IPS DF 4.7 (cell line): ENCODE measurements around the gene SV2B.
"Not testable (repeated sequence)": the region's sequence is repeated elsewhere in the genome, so short reads cannot be mapped to it uniquely, and the experiment has no call there.

Experiments
- DNase-seq: peaks from one replicate; pipeline ENCODE4 v3.0.0-alpha.2; 2013; ENCODE audit warnings: low spot score; ENCODE audit errors: extremely low read depth

The SV2B gene, protein sequence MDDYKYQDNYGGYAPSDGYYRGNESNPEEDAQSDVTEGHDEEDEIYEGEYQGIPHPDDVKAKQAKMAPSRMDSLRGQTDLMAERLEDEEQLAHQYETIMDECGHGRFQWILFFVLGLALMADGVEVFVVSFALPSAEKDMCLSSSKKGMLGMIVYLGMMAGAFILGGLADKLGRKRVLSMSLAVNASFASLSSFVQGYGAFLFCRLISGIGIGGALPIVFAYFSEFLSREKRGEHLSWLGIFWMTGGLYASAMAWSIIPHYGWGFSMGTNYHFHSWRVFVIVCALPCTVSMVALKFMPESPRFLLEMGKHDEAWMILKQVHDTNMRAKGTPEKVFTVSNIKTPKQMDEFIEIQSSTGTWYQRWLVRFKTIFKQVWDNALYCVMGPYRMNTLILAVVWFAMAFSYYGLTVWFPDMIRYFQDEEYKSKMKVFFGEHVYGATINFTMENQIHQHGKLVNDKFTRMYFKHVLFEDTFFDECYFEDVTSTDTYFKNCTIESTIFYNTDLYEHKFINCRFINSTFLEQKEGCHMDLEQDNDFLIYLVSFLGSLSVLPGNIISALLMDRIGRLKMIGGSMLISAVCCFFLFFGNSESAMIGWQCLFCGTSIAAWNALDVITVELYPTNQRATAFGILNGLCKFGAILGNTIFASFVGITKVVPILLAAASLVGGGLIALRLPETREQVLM

DNA sequence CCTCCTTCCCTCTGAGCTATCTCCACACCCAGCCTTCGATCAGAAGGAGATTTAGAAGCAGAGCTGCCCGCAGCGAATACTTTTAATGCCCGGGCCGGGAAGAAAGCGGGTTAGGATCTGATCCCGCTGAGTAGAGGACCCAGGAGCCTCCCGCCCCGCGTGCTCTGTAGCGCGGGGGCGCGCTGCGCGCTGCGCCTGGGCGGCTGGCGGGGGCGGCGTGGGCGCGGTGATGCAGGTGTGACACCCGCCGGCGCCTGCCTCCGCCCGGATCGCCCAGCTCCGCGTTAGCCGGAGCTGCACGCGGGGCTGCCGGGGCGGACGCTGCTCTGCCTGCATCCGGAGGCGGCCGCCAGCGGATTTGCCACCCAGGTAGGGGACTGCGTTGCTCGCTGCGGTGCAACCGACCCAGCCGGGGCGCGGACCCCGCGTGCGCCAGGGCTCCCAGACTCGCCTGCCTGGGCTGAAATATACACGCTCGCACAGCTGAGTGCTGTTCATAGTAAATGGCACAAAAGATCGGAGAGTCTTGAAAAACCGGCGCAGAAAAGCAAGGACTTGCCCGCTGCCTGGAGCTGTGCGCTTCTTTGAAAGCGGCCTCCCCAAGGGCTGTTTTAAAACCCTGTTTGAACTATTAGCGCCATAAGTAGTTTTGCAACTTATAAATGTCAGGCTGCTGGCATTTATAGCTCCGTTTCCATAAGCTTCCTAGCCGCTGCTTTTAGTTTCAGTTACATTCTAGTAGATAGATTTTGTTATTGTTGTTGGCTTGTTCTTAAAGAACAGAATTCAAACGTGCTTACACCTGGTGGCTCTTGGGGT lies at the start of gene SV2B:
Gene SV2B, plus strand, starts transcription at position 263 of the 819 bp plus-strand sequence. CDS start 126,007 bp downstream, outside the sequence.
- DNase-seq, result no peak

DNA sequence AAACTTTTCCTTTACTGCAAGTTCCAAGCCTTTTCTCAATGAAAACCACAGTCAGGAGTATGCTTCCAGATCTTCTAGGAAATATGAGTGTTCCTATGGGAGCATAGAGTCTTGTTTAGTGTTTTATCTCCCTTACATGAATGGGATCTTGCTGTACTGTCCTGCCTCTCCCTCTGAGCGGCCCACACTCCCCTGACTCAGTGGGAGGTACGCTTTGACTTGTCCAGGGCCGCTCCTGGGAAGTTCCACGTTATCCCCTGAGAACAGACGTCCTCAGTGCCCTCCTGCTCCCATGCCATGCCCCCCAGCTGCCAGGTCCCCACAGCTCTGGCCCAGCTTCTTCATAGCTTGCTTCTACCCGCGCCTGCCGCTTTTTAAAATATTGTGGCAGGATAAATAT lies 48.8 kb upstream of the SV2B start:
- no peak for DNase-seq

GRCh38 chr15:91054816-91055215 lies 45.2 kb upstream of the SV2B start:
- no peak for DNase-seq

DNA sequence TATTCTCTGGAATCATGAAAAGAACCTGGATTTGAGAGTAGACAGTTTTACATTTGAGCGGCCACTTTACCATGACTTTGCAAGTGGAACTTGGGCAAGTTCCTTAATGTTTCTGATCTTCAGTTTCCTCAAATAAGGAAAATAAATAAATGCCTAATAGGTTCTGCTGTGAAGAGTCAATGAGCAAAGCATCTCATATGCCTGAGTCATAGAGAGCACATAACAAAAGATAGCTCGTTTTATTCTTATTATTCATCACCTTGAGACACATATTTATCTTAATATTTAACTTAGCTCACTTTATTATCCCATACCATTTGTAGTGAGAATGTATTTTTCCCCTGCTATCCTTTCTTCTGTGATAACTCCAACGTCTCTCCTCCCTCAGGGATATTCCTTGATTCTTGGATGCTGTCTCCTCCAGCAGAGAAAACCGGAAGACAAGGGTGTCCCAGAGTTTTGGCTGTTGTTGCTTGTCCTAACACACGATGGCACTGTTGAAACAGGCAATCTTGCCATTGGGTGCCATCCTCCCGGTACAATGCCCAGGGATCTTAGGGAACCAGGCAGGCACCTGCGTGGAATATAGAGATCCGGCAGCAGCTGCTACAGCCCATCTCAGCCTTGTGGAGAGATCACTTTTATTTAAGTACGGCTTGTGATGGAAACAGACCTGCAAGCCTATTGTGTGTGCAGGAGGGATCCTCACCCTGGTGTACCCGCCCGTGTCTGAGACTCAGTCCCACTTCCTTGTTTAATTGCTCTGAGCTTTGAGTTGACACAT lies 44.3 kb upstream of the SV2B start:
- peak; percentile 64 for DNase-seq

- no peak for DNase-seq
These were observed 38.8 kb upstream of the SV2B start for GRCh38 chr15:91061230-91061629.

DNA sequence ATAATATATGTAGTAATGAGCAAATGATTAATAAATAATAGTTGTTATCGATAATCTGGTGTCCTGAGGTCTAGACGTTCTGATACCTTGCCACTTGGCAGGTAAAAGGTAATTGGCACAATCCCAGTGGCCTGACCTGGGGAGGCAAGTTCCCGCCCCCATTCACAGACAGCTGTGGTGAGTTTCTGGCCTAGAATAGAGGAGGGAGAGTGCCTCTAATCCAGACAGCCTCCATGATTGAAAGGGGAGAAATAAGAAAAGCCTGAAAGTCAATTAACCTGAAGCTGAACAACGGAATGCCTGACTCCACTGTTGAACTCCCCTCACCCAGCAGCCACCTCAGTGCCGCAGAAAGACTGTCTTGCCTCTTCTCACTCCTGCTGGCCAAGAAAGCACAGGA lies 38.1 kb upstream of the SV2B start:
- DNase-seq, result no peak

DNA sequence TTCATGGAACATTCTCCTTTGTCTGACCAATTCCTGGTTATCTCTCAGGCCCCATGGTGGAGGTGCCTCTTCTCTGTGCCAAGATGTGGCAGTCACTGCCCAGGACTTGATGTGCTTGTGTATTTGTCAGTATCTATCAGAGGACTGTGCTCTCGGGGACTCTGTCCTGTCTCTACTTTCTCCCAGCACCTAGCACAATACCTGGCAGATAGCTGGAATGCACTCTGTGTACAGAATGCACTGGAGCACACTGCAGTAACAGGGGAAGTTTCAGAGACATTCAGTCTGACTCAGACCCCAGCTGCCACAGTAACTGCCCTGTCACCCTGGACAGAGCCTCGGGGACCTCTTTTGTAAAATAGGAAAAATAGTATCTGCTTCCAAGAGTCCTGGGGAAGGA lies 34.6 kb upstream of the SV2B start:
- no peak for DNase-seq

- no peak for DNase-seq
These were observed 33.0 kb upstream of the SV2B start for GRCh38 chr15:91067036-91067435.

- no peak for DNase-seq
These were observed 31.6 kb upstream of the SV2B start for GRCh38 chr15:91068436-91068835.

DNA sequence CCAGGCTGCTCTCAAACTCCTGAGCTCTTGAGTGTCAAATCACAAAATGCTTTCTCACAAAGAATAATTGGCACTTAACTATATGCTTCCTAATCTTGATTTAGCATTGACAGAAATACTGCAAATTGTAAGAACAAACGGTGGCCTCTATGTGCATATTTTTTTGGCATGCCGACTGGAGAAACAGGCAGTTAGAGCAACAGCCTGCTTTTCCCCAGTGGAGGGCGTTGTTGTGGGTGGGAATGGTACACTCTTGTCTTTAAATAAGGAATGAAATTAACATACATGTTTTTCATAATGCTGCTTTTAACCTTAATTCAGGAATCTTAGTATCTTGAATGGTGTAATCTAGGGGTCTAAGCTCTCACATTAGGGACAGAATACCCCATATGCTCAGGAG lies 31.1 kb upstream of the SV2B start:
- DNase-seq, result no peak

DNA sequence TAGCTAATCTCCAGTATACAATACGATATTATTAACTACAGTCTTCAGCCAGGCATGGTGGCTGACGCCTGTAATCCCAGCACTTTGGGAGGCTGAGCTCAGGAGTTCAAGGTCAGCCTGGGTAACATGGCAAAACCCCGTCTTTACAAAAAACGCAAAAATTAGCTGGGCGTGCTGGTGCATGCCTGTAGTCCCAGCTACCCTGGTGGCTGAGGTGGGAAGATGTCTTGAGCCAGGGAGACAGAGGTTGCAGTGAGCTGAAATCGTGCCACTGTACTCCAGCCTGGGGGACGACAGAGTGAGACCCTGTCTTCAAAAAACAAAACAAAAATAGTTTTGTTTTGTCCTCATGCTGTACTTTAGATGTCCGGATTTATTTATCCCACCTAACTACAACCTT lies 29.2 kb upstream of the SV2B start:
- DNase-seq, result no peak

DNA sequence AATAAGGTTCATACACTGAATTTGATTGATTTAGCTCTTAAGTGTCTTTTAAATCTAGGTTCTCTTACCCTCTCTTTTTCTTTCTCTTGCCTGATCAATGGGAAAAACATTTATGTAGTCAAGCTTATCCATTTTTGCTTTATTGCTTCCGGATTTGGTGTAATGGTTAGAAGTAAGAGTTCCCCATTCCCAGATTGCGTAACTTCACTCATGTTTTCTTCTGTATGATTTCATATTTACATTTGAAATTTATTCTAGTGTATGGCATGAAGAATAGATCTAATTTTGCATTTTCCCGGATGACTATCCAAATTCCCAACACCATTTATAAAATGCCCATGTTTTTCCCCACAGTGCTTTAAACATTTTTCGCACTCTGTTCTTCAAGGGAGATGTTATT lies 27.9 kb upstream of the SV2B start:
- no peak for DNase-seq

GRCh38 chr15:91073077-91073476 lies 27.0 kb upstream of the SV2B start:
- no peak for DNase-seq

DNA sequence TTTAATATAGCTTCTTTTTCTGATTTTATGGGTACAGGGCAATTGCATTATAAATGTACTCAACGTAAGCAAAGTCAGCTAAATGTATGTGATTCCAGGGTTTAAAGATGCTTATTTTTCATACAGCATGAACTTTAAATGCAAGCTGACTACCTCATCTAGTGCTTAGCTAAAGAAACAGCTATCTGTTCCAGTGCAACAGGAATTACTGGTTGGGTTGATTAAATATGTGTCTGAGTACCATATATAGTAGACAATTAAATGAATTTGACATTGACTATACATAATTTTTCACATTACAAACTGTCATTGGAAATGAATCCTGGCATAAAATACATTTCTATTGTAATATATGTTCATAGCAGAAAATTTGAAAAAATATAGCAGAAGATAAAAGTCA lies 26.3 kb upstream of the SV2B start:
- no peak for DNase-seq

GRCh38 chr15:91075739-91076138 lies 24.3 kb upstream of the SV2B start:
- no peak for DNase-seq

DNA sequence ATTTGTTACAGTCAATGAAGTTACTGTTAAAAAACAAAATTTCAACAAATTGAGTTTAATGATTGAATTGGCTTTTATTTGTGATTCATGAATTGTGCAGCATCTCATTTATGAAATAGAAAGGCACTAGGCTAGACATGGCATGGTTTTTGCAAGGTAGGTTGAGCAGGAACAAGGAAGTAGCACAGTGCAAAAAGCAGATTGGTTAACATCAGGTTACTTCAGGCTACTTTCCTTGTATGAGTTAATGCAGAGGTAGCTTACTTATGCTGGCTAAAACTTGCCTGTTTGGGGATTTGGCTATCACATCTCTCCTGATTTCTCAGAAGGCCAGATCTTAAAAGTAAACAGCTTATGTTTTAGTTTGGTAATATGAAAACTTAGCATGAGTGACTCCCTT lies 23.0 kb upstream of the SV2B start:
- no peak for DNase-seq

DNA sequence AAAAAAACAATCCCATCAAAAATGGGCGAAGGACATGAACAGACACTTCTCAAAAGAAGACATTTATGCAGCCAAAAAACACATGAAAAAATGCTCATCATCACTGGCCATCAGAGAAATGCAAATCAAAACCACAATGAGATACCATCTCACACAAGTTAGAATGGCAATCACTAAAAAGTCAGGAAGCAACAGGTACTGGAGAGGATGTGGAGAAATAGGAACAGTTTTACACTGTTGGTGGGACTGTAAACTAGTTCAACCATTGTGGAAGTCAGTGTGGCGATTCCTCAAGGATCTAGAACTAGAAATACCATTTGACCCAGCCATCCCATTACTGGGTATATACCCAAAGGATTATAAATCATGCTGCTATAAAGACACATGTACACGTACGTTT lies 6.2 kb upstream of the SV2B start:
- DNase-seq, result not testable (repeated sequence)

DNA sequence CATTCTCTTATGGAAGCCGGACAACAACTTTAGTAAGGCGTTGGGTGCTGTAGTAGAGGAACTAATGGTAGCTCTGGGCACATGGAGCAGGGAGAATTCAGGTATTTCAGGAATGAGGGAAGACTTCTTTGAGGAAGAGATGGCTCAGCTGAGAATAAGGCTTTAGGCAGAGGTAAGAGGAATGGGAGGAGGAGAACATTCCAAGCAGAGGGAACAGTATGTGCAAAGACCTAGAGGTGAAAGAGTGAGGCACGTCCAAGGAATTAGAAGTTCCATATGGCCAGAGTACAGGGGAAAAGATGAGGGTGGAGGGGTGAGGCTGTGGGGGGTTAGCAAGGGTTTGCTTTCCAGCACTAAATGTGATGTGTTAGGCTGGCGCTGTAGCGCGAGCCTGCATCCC lies 1.6 kb upstream of the SV2B start:
- no peak for DNase-seq

GRCh38 chr15:91099616-91099994 lies 452 bp upstream of the SV2B start:
- DNase-seq, result no peak

DNA sequence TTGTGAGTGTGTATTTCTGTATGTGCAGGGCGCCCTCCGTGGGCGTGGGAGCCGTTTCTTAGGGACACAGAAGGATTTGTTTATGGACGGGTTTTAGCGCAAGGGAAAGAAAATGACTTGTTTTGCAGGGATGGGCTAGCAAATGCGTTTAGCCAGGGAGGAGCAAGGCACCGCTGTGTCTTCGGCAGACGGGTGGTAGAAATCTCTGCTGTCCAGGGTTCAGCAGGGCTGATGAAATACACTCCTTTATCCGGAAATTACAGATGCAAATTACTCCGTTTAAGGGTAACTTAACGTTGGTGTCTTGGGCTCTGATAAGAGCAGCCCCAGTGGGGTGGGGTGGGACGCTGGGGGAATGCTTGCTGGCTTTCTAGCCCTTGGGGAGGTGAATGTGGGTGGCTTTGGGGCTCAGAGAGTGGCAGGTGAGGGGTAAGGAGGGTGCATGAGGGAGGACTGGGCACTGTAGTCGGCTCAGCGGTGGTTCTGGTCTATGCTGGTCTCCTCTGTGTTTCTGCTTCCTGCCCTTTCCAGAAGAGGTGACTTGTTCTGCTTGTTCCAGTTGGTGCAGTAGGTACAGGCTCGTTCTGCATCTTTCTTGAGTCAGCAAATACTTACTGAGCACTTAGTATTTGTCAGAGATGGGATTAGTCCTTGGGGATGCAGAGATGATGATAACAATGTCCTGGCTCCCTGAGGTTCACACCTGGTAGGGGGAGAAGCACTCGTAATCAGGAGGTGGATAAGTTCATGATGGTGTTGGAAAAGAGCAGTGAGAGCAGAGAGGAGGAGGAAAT lies 954 bp downstream of the SV2B start:
- DNase-seq, result no peak

GRCh38 chr15:91101608-91101920 lies 1.5 kb downstream of the SV2B start:
- DNase-seq, result no peak
